HL-60/S4 (cell line): ENCODE data around the gene SLC9A3.
"Not testable (repeated sequence)": the region's sequence is repeated elsewhere in the genome, so short reads cannot be mapped to it uniquely, and the experiment has no call there.

Experiments used
- in situ Hi-C: fragments of 300-500 bp; cut with MboI; formaldehyde crosslinking; loops from 2 replicates; pipeline ENCODE4 v1.14.3; 2022; ENCODE audit warnings: low sequenced_read_pairs

Gene SLC9A3

GRCh38 chr5:524234-524972 lies at the start of gene SLC9A3:
SLC9A3 (minus strand) TSS chr5:524449.
- in situ Hi-C loops = no loop called here

GRCh38 chr5:573976-574375 lies 49.7 kb upstream of the SLC9A3 start:
- in situ Hi-C loops = no loop called here

- in situ Hi-C loops = no loop called here
These were observed 49.0 kb upstream of the SLC9A3 start for GRCh38 chr5:573206-573605.

- in situ Hi-C loops = no loop called here
These were observed 48.3 kb upstream of the SLC9A3 start for GRCh38 chr5:572398-573019.

GRCh38 chr5:571791-572190 lies 47.5 kb upstream of the SLC9A3 start:
- in situ Hi-C loops = no loop called here

- in situ Hi-C loops = no loop called here
These were observed 46.6 kb upstream of the SLC9A3 start for GRCh38 chr5:570886-571285.

GRCh38 chr5:570446-570845 lies 46.2 kb upstream of the SLC9A3 start:
- in situ Hi-C loops = no loop called here

- in situ Hi-C loops = no loop called here
These were observed 45.7 kb upstream of the SLC9A3 start for GRCh38 chr5:569868-570361.

- in situ Hi-C loops = no loop called here
These were observed 45.2 kb upstream of the SLC9A3 start for GRCh38 chr5:569358-569867.

- in situ Hi-C loops = no loop called here
These were observed 44.6 kb upstream of the SLC9A3 start for GRCh38 chr5:568809-569208.

- in situ Hi-C loops = no loop called here
These were observed 44.0 kb upstream of the SLC9A3 start for GRCh38 chr5:568061-568781.

- in situ Hi-C loops = no loop called here
These were observed 43.4 kb upstream of the SLC9A3 start for GRCh38 chr5:567664-568060.

GRCh38 chr5:566636-567309 lies 42.5 kb upstream of the SLC9A3 start:
- in situ Hi-C loops = no loop called here

- in situ Hi-C loops = no loop called here
These were observed 41.7 kb upstream of the SLC9A3 start for GRCh38 chr5:565782-566440.

- in situ Hi-C loops = no loop called here
These were observed 37.2 kb upstream of the SLC9A3 start for GRCh38 chr5:561408-561807.

GRCh38 chr5:560792-561166 lies 36.5 kb upstream of the SLC9A3 start:
- in situ Hi-C loops = no loop called here

- in situ Hi-C loops = no loop called here
These were observed 34.7 kb upstream of the SLC9A3 start for GRCh38 chr5:558871-559503.

- in situ Hi-C loops = no loop called here
These were observed 34.1 kb upstream of the SLC9A3 start for GRCh38 chr5:558326-558725.

GRCh38 chr5:557917-558316 lies 33.7 kb upstream of the SLC9A3 start:
- in situ Hi-C loops = not testable (repeated sequence)

GRCh38 chr5:556909-557441 lies 32.7 kb upstream of the SLC9A3 start:
- in situ Hi-C loops = no loop called here
